DND-41 (cell line): ENCODE data around the gene ADAM17.

Source experiments
- CTCF ChIP-seq: IDR thresholded peaks from 2 replicates; pipeline ENCODE4 v1.5.1; 2012; ENCODE audit warnings: borderline replicate concordance, low read length, moderate library complexity, mild to moderate bottlenecking; ENCODE audit not compliant: poor library complexity, severe bottlenecking; ENCODE audit errors: extremely low read depth
- EZH2 ChIP-seq: IDR thresholded peaks from 3 replicates; pipeline ENCODE4 v1.6.1; 2012; ENCODE audit warnings: borderline replicate concordance, low read depth, mild to moderate bottlenecking, moderate library complexity, low read length, inconsistent platforms; ENCODE audit not compliant: severe bottlenecking

GRCh38 chr2:9573840-9574239 lies 18.2 kb upstream of the ADAM17 start:
- TF ChIP-seq CTCF (peak; percentile 21), EZH2 (no peak)
